Gastroesophageal sphincter (tissue), 3 donors: ENCODE results near the gene PTPRE.

Experiments
- POLR2A ChIP-seq, 2 donors: fragments of 450-650 bp; IDR thresholded peaks; one replicate each; pipeline ENCODE4 v1.6.1; 2017; ENCODE audit warnings: antibody characterized with exemption in 2 of 2, mild to moderate bottlenecking in 2 of 2, moderate library complexity in 1 of 2
- TF ChIP-seq, protein P1 (sequence below), 4 experiments: fragments of 200-600 bp in 2 of 4; fragments of 450-650 bp in 2 of 4; sonication (generic) in 1 of 4; IDR thresholded peaks; one replicate each; pipeline ENCODE4 v1.5.1; 2017 to 2019; ENCODE audit warnings: antibody characterized with exemption in 4 of 4, mild to moderate bottlenecking in 2 of 4, moderate library complexity in 2 of 4

- TF ChIP-seq, protein P1, sequence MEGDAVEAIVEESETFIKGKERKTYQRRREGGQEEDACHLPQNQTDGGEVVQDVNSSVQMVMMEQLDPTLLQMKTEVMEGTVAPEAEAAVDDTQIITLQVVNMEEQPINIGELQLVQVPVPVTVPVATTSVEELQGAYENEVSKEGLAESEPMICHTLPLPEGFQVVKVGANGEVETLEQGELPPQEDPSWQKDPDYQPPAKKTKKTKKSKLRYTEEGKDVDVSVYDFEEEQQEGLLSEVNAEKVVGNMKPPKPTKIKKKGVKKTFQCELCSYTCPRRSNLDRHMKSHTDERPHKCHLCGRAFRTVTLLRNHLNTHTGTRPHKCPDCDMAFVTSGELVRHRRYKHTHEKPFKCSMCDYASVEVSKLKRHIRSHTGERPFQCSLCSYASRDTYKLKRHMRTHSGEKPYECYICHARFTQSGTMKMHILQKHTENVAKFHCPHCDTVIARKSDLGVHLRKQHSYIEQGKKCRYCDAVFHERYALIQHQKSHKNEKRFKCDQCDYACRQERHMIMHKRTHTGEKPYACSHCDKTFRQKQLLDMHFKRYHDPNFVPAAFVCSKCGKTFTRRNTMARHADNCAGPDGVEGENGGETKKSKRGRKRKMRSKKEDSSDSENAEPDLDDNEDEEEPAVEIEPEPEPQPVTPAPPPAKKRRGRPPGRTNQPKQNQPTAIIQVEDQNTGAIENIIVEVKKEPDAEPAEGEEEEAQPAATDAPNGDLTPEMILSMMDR (IDR thresholded peaks at IDR 0.05), result no peak
- TF ChIP-seq POLR2A (IDR thresholded peaks at IDR 0.05), result no peak
These were observed 111.8 kb downstream of the PTPRE start for GRCh38 chr10:128018691-128019090.
